Loucy (cell line): ENCODE data around the gene PON2.

Source experiments
- H2AFZ ChIP-seq: fragments of 200-600 bp; sonication (generic); 2 replicates; pipeline ENCODE4 v1.6.0; 2016; ENCODE audit warnings: antibody characterized with exemption, mild to moderate bottlenecking, low read length, moderate library complexity
- H3F3A ChIP-seq: fragments of 200-600 bp; 2 replicates; pipeline ENCODE4 v1.6.0; 2016; ENCODE audit warnings: antibody characterized with exemption, low read depth, mild to moderate bottlenecking
- H3K27me3 ChIP-seq: fragments of 200-600 bp; sonication (generic); 2 replicates; pipeline ENCODE4 v1.6.1; 2014; ENCODE audit warnings: low read length, mild to moderate bottlenecking; ENCODE audit not compliant: insufficient read depth, poor library complexity, severe bottlenecking
- H3K36me3 ChIP-seq: fragments of 200-600 bp; sonication (generic); 2 replicates; pipeline ENCODE4 v1.6.1; 2016; ENCODE audit warnings: low read length; ENCODE audit not compliant: insufficient read depth
- H3K4me1 ChIP-seq: fragments of 200-600 bp; sonication (generic); 2 replicates; pipeline ENCODE4 v1.5.1; 2014; ENCODE audit warnings: low read length, mild to moderate bottlenecking; ENCODE audit not compliant: insufficient read depth, poor library complexity, severe bottlenecking
- H3K4me2 ChIP-seq: fragments of 200-600 bp; sonication (generic); 2 replicates; pipeline ENCODE4 v1.6.0; 2014; ENCODE audit warnings: antibody characterized with exemption, low read length, low read depth, mild to moderate bottlenecking; ENCODE audit not compliant: poor library complexity, severe bottlenecking
- H3K4me3 ChIP-seq: fragments of 200-600 bp; sonication (generic); 2 replicates; pipeline ENCODE4 v1.5.1; 2014; ENCODE audit warnings: low read length, mild to moderate bottlenecking, mixed read lengths; ENCODE audit not compliant: poor library complexity, severe bottlenecking
- H3K79me2 ChIP-seq: fragments of 200-600 bp; sonication (generic); 2 replicates; pipeline ENCODE4 v1.6.1; 2014; ENCODE audit warnings: low read length; ENCODE audit not compliant: insufficient read depth
- H3K9ac ChIP-seq: fragments of 200-600 bp; sonication (generic); 2 replicates; pipeline ENCODE4 v1.6.0; 2014; ENCODE audit warnings: mild to moderate bottlenecking, low read depth, low read length, moderate library complexity; ENCODE audit not compliant: poor library complexity, severe bottlenecking
- H3K9me2 ChIP-seq: fragments of 200-600 bp; sonication (generic); replicated peaks from 2 replicates; pipeline ENCODE4 v1.6.1; 2016; ENCODE audit warnings: low read depth, low read length, mixed read lengths
- H3K9me3 ChIP-seq: fragments of 200-600 bp; sonication (generic); 2 replicates; pipeline ENCODE4 v1.6.1; 2014; ENCODE audit warnings: mild to moderate bottlenecking, antibody characterized with exemption, low read length, low read depth; ENCODE audit not compliant: insufficient read depth
- H4K20me1 ChIP-seq: fragments of 200-600 bp; sonication (generic); 2 replicates; pipeline ENCODE4 v1.6.0; 2014; ENCODE audit warnings: antibody characterized with exemption, low read length, mild to moderate bottlenecking; ENCODE audit not compliant: insufficient read depth, poor library complexity, severe bottlenecking
- CTCF ChIP-seq: fragments of 200-600 bp; sonication (generic); conservative IDR thresholded peaks from 2 replicates; pipeline ENCODE4 v1.5.1; 2014; ENCODE audit warnings: mild to moderate bottlenecking, antibody characterized with exemption, low read length
- EZH2phosphoT487 ChIP-seq: fragments of 200-600 bp; IDR thresholded peaks from 2 replicates; pipeline ENCODE4 v1.6.1; 2018; ENCODE audit warnings: antibody characterized with exemption, mild to moderate bottlenecking, moderate library complexity, borderline replicate concordance

PON2 gene

GRCh38 chr7:95396136-95397032 lies 38.4 kb downstream of the PON2 start, which contains the start of gene PON3:
TSS of gene PON3 (minus strand) at chr7:95396375. CDS start at chr7:95396350, 25 bp downstream.
- no peak within 1 kb of the TSS for H3K4me2 ChIP-seq
- no peaks in the 10 kb centered on the region for H3K4me1 ChIP-seq
- TF ChIP-seq CTCF (0 out of 2 replicates have a peak, but pooled peaks have one; percentile 17), EZH2phosphoT487 (no peak)
- H2AFZ ChIP-seq: no peak within 1 kb of the TSS
- no peaks in the 10 kb centered on the region for H3K27me3 ChIP-seq
- H4K20me1 ChIP-seq: no peaks in the 10 kb centered on the region
- H3K4me3 ChIP-seq: no peak within 1 kb of the TSS
- no peaks in the 10 kb centered on the region for H3K79me2 ChIP-seq
- H3K36me3 ChIP-seq: no peaks in the 10 kb centered on the region
- no peaks in the 10 kb centered on the region for H3K9me3 ChIP-seq
- H3K9me2 ChIP-seq: no peaks in the 10 kb centered on the region
- H3F3A ChIP-seq: no peaks in the 10 kb centered on the region
- H3K9ac ChIP-seq: no peak within 1 kb of the TSS

GRCh38 chr7:95395755-95396135 lies 39.1 kb downstream of the PON2 start:
- Histone ChIP-seq H2AFZ (no peak overlapping the region), H3K4me3 (no peak overlapping the region)

GRCh38 chr7:95394370-95394769 lies 40.5 kb downstream of the PON2 start:
- Histone ChIP-seq H3K79me2 (no peaks in the 10 kb centered on the region), H3K4me2 (no peak overlapping the region), H4K20me1 (no peaks in the 10 kb centered on the region), H3K36me3 (no peaks in the 10 kb centered on the region), H2AFZ (no peak overlapping the region), H3K27me3 (no peaks in the 10 kb centered on the region), H3K4me3 (no peak overlapping the region), H3K4me1 (no peaks in the 10 kb centered on the region), H3F3A (no peaks in the 10 kb centered on the region), H3K9me3 (no peaks in the 10 kb centered on the region), H3K9me2 (no peaks in the 10 kb centered on the region), H3K9ac (no peak overlapping the region)
- no peak for TF ChIP-seq CTCF
- TF ChIP-seq EZH2phosphoT487: no peak

More at GRCh38 chr7:95395755-95396135, 39.1 kb downstream of the PON2 start:
- no peaks in the 10 kb centered on the region for H3K27me3 ChIP-seq
- H3K79me2 ChIP-seq: no peaks in the 10 kb centered on the region
- no peak overlapping the region for H3K9ac ChIP-seq
- no peaks in the 10 kb centered on the region for H3K9me3 ChIP-seq
- H3K4me2 ChIP-seq: no peak overlapping the region
- no peaks in the 10 kb centered on the region for H4K20me1 ChIP-seq
- H3K4me1 ChIP-seq: no peaks in the 10 kb centered on the region
- TF ChIP-seq CTCF (no peak), EZH2phosphoT487 (no peak)
- no peaks in the 10 kb centered on the region for H3K9me2 ChIP-seq
- H3K36me3 ChIP-seq: no peaks in the 10 kb centered on the region
- no peaks in the 10 kb centered on the region for H3F3A ChIP-seq
